SK-N-SH (cell line): Measurements from ENCODE around the gene FMNL2. TPM values are rescaled to one million over a fixed set of nuclear protein-coding genes. Genes with fewer than 3 reads are reported as not detected.

ENCODE experiments used
- CTCF ChIA-PET: fragments of 300-600, 350-600 bp; formaldehyde crosslinking; extraction: SDS; loops from one replicate; lab custom pipeline; 2021; lab: Yijun Ruan, JAX
- POLR2A ChIA-PET: fragments of 350-600 bp; sonication (Branson Sonifier 250); formaldehyde crosslinking; extraction: SDS; loops from one replicate; lab custom pipeline; 2020; ENCODE audit warnings: antibody characterized with exemption, inconsistent platforms; lab: Yijun Ruan, JAX
- DNase-seq: peaks from one replicate; pipeline ENCODE4 v3.0.0; 2012
- H2AFZ ChIP-seq: fragments of 200-600 bp; sonication (generic); 2 replicates; pipeline ENCODE4 v1.8.1; 2016; ENCODE audit warnings: antibody characterized with exemption, mild to moderate bottlenecking, low read depth
- H3F3A ChIP-seq: fragments of 200-600 bp; sonication (generic); replicated peaks from 2 replicates; pipeline ENCODE3; 2016; ENCODE audit warnings: antibody characterized with exemption, mild to moderate bottlenecking; ENCODE audit not compliant: insufficient read depth
- H3K27ac ChIP-seq, 2 experiments: fragments of 200-500 bp in 1 of 2; fragments of 200-600 bp in 1 of 2; sonication (Bioruptor generic) in 1 of 2; sonication (generic), shearing (Covaris generic) in 1 of 2; 2 replicates each; pipeline versions ENCODE4 v1.5.1 to v1.6.1; 2014 to 2016; ENCODE audit warnings: low read depth in 2 of 2, inconsistent platforms in 1 of 2, low read length in 1 of 2, mild to moderate bottlenecking in 1 of 2, mixed read lengths in 1 of 2
- H3K27me3 ChIP-seq: fragments of 200-600 bp; sonication (generic), shearing (Covaris generic); 2 replicates; pipeline ENCODE4 v1.6.1; 2016; ENCODE audit warnings: mixed run types; ENCODE audit not compliant: insufficient read depth
- H3K36me3 ChIP-seq, 2 experiments: fragments of 200-500 bp in 1 of 2; fragments of 200-600 bp in 1 of 2; sonication (Bioruptor generic) in 1 of 2; sonication (generic) in 1 of 2; replicated peaks in 1 of 2; 2 replicates each; pipeline versions ENCODE3 to v1.5.1; 2014 to 2016; ENCODE audit warnings: low read length in 1 of 2, mild to moderate bottlenecking in 1 of 2; ENCODE audit not compliant: insufficient read depth in 2 of 2, control insufficient read depth in 1 of 2
- H3K4me1 ChIP-seq, 2 experiments: fragments of 200-500 bp in 1 of 2; fragments of 200-600 bp in 1 of 2; sonication (Bioruptor generic) in 1 of 2; sonication (generic), shearing (Covaris generic) in 1 of 2; 2 replicates each; pipeline versions ENCODE4 v1.5.1 to v1.6.1; 2014 to 2016; ENCODE audit warnings: low read depth in 1 of 2, low read length in 1 of 2, mixed run types in 1 of 2; ENCODE audit not compliant: insufficient read depth in 2 of 2, control insufficient read depth in 1 of 2
- H3K4me2 ChIP-seq: fragments of 200-600 bp; sonication (generic), shearing (Covaris generic); 2 replicates; pipeline ENCODE4 v1.6.1; 2017; ENCODE audit warnings: mixed run types
- H3K4me3 ChIP-seq, 2 experiments: fragments of 200-500 bp in 1 of 2; fragments of 200-600 bp in 1 of 2; sonication (Bioruptor generic) in 1 of 2; sonication (generic), shearing (Covaris generic) in 1 of 2; 2 replicates each; pipeline versions ENCODE4 v1.5.1 to v1.8.1; 2014 to 2016; ENCODE audit warnings: low read depth in 2 of 2, inconsistent platforms in 1 of 2, low read length in 1 of 2, mild to moderate bottlenecking in 1 of 2, mixed read lengths in 1 of 2, moderate library complexity in 1 of 2
- H3K79me2 ChIP-seq: fragments of 200-600 bp; sonication (generic); 2 replicates; pipeline ENCODE4 v1.8.1; 2017; ENCODE audit warnings: mild to moderate bottlenecking; ENCODE audit not compliant: insufficient read depth
- H3K9ac ChIP-seq: fragments of 200-600 bp; sonication (generic); 2 replicates; pipeline ENCODE4 v1.6.1; 2017; ENCODE audit warnings: mixed run types
- H3K9me2 ChIP-seq: fragments of 200-600 bp; sonication (generic); 2 replicates; pipeline ENCODE4 v1.6.1; 2017; ENCODE audit warnings: mixed run types
- H3K9me3 ChIP-seq: fragments of 200-600 bp; sonication (generic); 2 replicates; pipeline ENCODE4 v1.6.1; 2017; ENCODE audit warnings: mixed run types, mild to moderate bottlenecking, moderate library complexity
- H4K20me1 ChIP-seq: fragments of 200-600 bp; sonication (generic); 2 replicates; pipeline ENCODE4 v1.6.1; 2017; ENCODE audit warnings: mild to moderate bottlenecking, mixed run types; ENCODE audit not compliant: insufficient read depth
- CHD2 ChIP-seq: fragments of 150-350 bp; IDR thresholded peaks from 2 replicates; pipeline ENCODE4 v1.6.1; 2018; ENCODE audit warnings: low read length; ENCODE audit not compliant: partially characterized antibody
- CTCF ChIP-seq: fragments of 200-600 bp; sonication (generic); IDR thresholded peaks from 2 replicates; pipeline ENCODE4 v1.6.1; 2017; ENCODE audit warnings: antibody characterized with exemption, mild to moderate bottlenecking, moderate library complexity
- ELF1 ChIP-seq: IDR thresholded peaks from 2 replicates; pipeline ENCODE4 v1.4.0; 2012
- FOXJ3 ChIP-seq: sonication (generic); formaldehyde crosslinking; IDR thresholded peaks from 2 replicates; pipeline ENCODE4 v1.5.1; 2020; ENCODE audit warnings: mild to moderate bottlenecking, missing genetic modification reagents
- FOXM1 ChIP-seq: IDR thresholded peaks from 2 replicates; pipeline ENCODE4 v1.4.0; 2012; ENCODE audit warnings: low read depth, mild to moderate bottlenecking
- GABPA ChIP-seq: IDR thresholded peaks from 2 replicates; pipeline ENCODE4 v1.4.0; 2012; ENCODE audit warnings: low read depth, mild to moderate bottlenecking
- IRF3 ChIP-seq: fragments of 150-350 bp; IDR thresholded peaks from 2 replicates; pipeline ENCODE4 v1.6.1; 2016; ENCODE audit warnings: mild to moderate bottlenecking, low read depth, low read length
- JUND ChIP-seq: IDR thresholded peaks from 2 replicates; pipeline ENCODE4 v1.4.0; 2012
- NFIC ChIP-seq: IDR thresholded peaks from 2 replicates; pipeline ENCODE4 v1.4.0; 2012; ENCODE audit warnings: borderline replicate concordance
- POLR2AphosphoS5 ChIP-seq: IDR thresholded peaks from 2 replicates; pipeline ENCODE4 v1.6.1; 2012; ENCODE audit warnings: low read depth, low read length
- RAD21 ChIP-seq: IDR thresholded peaks from 2 replicates; pipeline ENCODE4 v1.6.1; 2012; ENCODE audit warnings: mild to moderate bottlenecking, low read length
- RCOR1 ChIP-seq: fragments of 150-350 bp; IDR thresholded peaks from 2 replicates; pipeline ENCODE4 v1.6.1; 2017; ENCODE audit warnings: antibody characterized with exemption, low read length
- RFX5 ChIP-seq: IDR thresholded peaks from 2 replicates; pipeline ENCODE4 v1.6.1; 2012; ENCODE audit warnings: mild to moderate bottlenecking, improper control_type of control experiment, low read length
- SMC3 ChIP-seq: IDR thresholded peaks from 2 replicates; pipeline ENCODE4 v1.6.1; 2012; ENCODE audit warnings: low read depth, low read length, improper control_type of control experiment
- TAF1 ChIP-seq: IDR thresholded peaks from 2 replicates; pipeline ENCODE4 v1.6.1; 2012; ENCODE audit warnings: low read depth, mild to moderate bottlenecking, low read length, moderate library complexity, borderline replicate concordance
- WGBS: methylation state at CpG from one replicate; pipeline ENCODE4 v1.1.6; 2017; ENCODE audit warnings: low lambda C conversion rate; 5-methylcytosine and 5-hydroxymethylcytosine counted together
- polyA plus RNA-seq, 3 experiments: library from polyadenylated mRNA; depleted of rRNA; stranded (reverse); fragments of >200 nt; gene quantifications; 2 replicates each; pipeline ENCODE4 v1.2.3, GENCODE V29; 2012
- TF ChIP-seq, protein P1 (sequence below): IDR thresholded peaks from 2 replicates; pipeline ENCODE4 v1.4.0; 2012; ENCODE audit warnings: low read depth, borderline replicate concordance

The FMNL2 gene
- polyA plus RNA-seq, 1 of the 3 experiments (the other 2 are of a cell fraction) = 14.5 TPM

DNA sequence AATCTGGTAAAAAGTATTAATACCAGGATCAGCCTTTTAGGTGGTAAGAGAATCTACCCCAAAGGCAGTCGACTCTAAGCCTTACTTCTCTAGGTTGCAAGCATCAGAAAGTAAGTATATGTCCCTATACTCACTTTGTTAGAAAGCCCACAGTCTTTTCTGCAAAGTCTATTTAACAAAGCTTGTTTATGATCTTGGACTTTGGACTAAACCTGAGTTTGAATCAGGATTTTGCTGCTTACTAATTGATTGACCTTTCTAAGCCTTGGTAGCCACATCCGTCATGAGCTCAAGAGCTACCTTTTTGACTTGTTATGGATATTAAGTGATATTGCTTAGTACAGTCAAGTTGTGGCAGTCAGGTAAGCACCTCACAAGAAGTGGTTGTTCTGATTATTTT lies 18.4 kb downstream of the FMNL2 start:
- ChIA-PET CTCF (interaction anchor here (3.5 kb wide), 1 partner anchor 17 kb away, joined by 13 read pairs; the partner anchor contains the start of gene FMNL2), POLR2A (no interaction called here)
- Histone ChIP-seq H3K27ac (no peak overlapping the region), H3K4me2 (no peak overlapping the region), H2AFZ (no peak overlapping the region), H3K9ac (no peak overlapping the region), H3K4me1 (peaks cover 0 to 20% of the 10 kb centered on the region in 2 experiments; a peak in 2 of 4 replicates), H3K4me3 (no peak overlapping the region), H3F3A (peaks cover 17% of the 10 kb centered on the region), H3K9me3 (no peaks in the 10 kb centered on the region), H4K20me1 (peaks cover 10% of the 10 kb centered on the region; the same call in 1 of the 2 replicates), H3K27me3 (no peaks in the 10 kb centered on the region), H3K9me2 (no peaks in the 10 kb centered on the region), H3K36me3 (peaks cover 0 to 2% of the 10 kb centered on the region in 2 experiments), H3K79me2 (peaks cover 34% of the 10 kb centered on the region)
- TF ChIP-seq NFIC (no peak), IRF3 (no peak), JUND (no peak), RFX5 (no peak), RCOR1 (no peak), ELF1 (no peak), CHD2 (no peak), CTCF (no peak), FOXM1 (no peak), POLR2AphosphoS5 (no peak), FOXJ3 (CRISPR knock-in tag) (no peak), RAD21 (no peak), TAF1 (no peak), SMC3 (no peak), GABPA (no peak)
- TF ChIP-seq, protein P1, sequence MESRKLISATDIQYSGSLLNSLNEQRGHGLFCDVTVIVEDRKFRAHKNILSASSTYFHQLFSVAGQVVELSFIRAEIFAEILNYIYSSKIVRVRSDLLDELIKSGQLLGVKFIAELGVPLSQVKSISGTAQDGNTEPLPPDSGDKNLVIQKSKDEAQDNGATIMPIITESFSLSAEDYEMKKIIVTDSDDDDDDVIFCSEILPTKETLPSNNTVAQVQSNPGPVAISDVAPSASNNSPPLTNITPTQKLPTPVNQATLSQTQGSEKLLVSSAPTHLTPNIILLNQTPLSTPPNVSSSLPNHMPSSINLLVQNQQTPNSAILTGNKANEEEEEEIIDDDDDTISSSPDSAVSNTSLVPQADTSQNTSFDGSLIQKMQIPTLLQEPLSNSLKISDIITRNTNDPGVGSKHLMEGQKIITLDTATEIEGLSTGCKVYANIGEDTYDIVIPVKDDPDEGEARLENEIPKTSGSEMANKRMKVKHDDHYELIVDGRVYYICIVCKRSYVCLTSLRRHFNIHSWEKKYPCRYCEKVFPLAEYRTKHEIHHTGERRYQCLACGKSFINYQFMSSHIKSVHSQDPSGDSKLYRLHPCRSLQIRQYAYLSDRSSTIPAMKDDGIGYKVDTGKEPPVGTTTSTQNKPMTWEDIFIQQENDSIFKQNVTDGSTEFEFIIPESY = no peak
- DNase-seq = no peak
- WGBS = 85% methylated on average over 2 of the region's 2 CpGs
